HepG2 (cell line): ENCODE results near the gene GUCY1B1. TPM values are rescaled to one million over a fixed set of nuclear protein-coding genes. Genes with fewer than 3 reads are reported as not detected.

Experiments used
- ATAC-seq: fragments of 200-7000 bp; cut with Tn5 transposase; 3 replicates; pipeline ENCODE4 v1.9.1; 2020; ENCODE audit warnings: mild to moderate bottlenecking, moderate library complexity
- BruUV-seq: library from RNA; stranded (reverse); fragments of 400-500 nt; replicated peaks from 2 replicates; lab custom pipeline; 2021; lab: Mats Ljungman, UMichigan
- CTCF ChIA-PET: fragments of 300-600 bp; formaldehyde crosslinking; extraction: SDS; loops from one replicate; lab custom pipeline; 2021; ENCODE audit warnings: low total read pairs, inconsistent platforms, low intra/inter-chr PET ratio; lab: Yijun Ruan, JAX
- POLR2A ChIA-PET: fragments of 350-600 bp; sonication (Branson Sonifier 250); formaldehyde crosslinking; loops from one replicate; lab custom pipeline; 2020; ENCODE audit warnings: antibody characterized with exemption, inconsistent platforms; lab: Yijun Ruan, JAX
- DNase-seq: peaks from one replicate; pipeline ENCODE4 v3.0.0-alpha.2; 2015; ENCODE audit warnings: low spot score
- FAIRE-seq: peaks from 3 replicates; lab custom pipeline; 2011; peaks lifted over from hg19 to GRCh38; lab: Jason Lieb, UNC
- H2AFZ ChIP-seq: one replicate; pipeline ENCODE4 v1.6.1; 2011; ENCODE audit warnings: low read length, inconsistent platforms
- H3K27ac ChIP-seq: fragments of 300-600 bp; 3 replicates; pipeline ENCODE4 v1.8.0; 2011; ENCODE audit warnings: mixed run types, mild to moderate bottlenecking, mixed read lengths, low read length, inconsistent platforms; ENCODE audit not compliant: insufficient read depth; ENCODE audit errors: extremely low read length
- H3K27me3 ChIP-seq, 2 experiments: fragments of 200-600 bp in 1 of 2; 2 replicates in 1 of 2; 3 replicates in 1 of 2; pipeline versions ENCODE4 v1.6.0 to v1.8.0; 2011; ENCODE audit warnings: low read length in 2 of 2, mild to moderate bottlenecking in 2 of 2, moderate library complexity in 2 of 2, inconsistent platforms in 1 of 2; ENCODE audit not compliant: insufficient read depth in 2 of 2, control insufficient read depth in 1 of 2
- H3K36me3 ChIP-seq, 2 experiments: fragments of 200-600 bp in 1 of 2; replicated peaks in 1 of 2; 2 replicates in 1 of 2; 3 replicates in 1 of 2; pipeline versions ENCODE4 v1.5.1 to v1.8.0; 2011; ENCODE audit warnings: low read length in 2 of 2, inconsistent platforms in 1 of 2; ENCODE audit not compliant: insufficient read depth in 2 of 2, control insufficient read depth in 1 of 2
- H3K4me1 ChIP-seq: 2 replicates; pipeline ENCODE4 v1.5.1; 2012; ENCODE audit warnings: low read length, inconsistent platforms; ENCODE audit not compliant: insufficient read depth
- H3K4me2 ChIP-seq: 2 replicates; pipeline ENCODE4 v1.6.0; 2011; ENCODE audit warnings: low read depth, low read length, inconsistent platforms
- H3K4me3 ChIP-seq, 3 experiments: fragments of 200-600 bp in 1 of 3; sonication (generic), shearing (Covaris generic) in 1 of 3; replicated peaks in 1 of 3; 2 replicates each; pipeline ENCODE4 v1.5.1; 2011 to 2016; ENCODE audit warnings: low read length in 3 of 3, inconsistent platforms in 2 of 3, low read depth in 2 of 3, mild to moderate bottlenecking in 2 of 3, control low read depth in 1 of 3, mixed read lengths in 1 of 3; ENCODE audit not compliant: insufficient read depth in 1 of 3
- H3K79me2 ChIP-seq: one replicate; pipeline ENCODE4 v1.6.1; 2011; ENCODE audit warnings: low read length, inconsistent platforms; ENCODE audit not compliant: insufficient read depth
- H3K9ac ChIP-seq: 2 replicates; pipeline ENCODE4 v1.6.0; 2011; ENCODE audit warnings: mild to moderate bottlenecking, low read depth, low read length, inconsistent platforms; ENCODE audit not compliant: insufficient read depth
- H3K9me3 ChIP-seq: 2 replicates; pipeline ENCODE4 v1.5.1; 2012; ENCODE audit warnings: mild to moderate bottlenecking, low read length
- H4K20me1 ChIP-seq: 2 replicates; pipeline ENCODE4 v1.6.0; 2011; ENCODE audit warnings: inconsistent platforms, mild to moderate bottlenecking, low read length, moderate library complexity; ENCODE audit not compliant: insufficient read depth
- ARID4A ChIP-seq: sonication (generic); formaldehyde crosslinking; IDR thresholded peaks from 2 replicates; pipeline ENCODE4 v1.5.0; 2020; ENCODE audit warnings: mild to moderate bottlenecking, missing genetic modification reagents, borderline replicate concordance
- HNF4G ChIP-seq, 2 experiments: sonication (generic) in 1 of 2; formaldehyde crosslinking in 1 of 2; IDR thresholded peaks; 2 replicates each; pipeline versions ENCODE4 v1.4.0 to v1.6.1; 2011 to 2020; ENCODE audit warnings: borderline replicate concordance in 2 of 2, low read depth in 2 of 2, mild to moderate bottlenecking in 2 of 2, low read length in 1 of 2, missing genetic modification reagents in 1 of 2, moderate library complexity in 1 of 2
- LBX2 ChIP-seq: sonication (generic); formaldehyde crosslinking; IDR thresholded peaks from 2 replicates; pipeline ENCODE4 v1.5.0; 2020; ENCODE audit warnings: missing genetic modification reagents, mild to moderate bottlenecking, borderline replicate concordance
- MTF1 ChIP-seq: sonication (generic); formaldehyde crosslinking; IDR thresholded peaks from 2 replicates; pipeline ENCODE4 v1.5.0; 2020; ENCODE audit warnings: missing genetic modification reagents
- RNF2 ChIP-seq: fragments of 450-650 bp; conservative IDR thresholded peaks from 2 replicates; pipeline ENCODE4 v1.6.1; 2016; ENCODE audit warnings: low read depth
- SNAI1 ChIP-seq: sonication (generic); formaldehyde crosslinking; IDR thresholded peaks from 2 replicates; pipeline ENCODE4 v1.5.0; 2020; ENCODE audit warnings: mild to moderate bottlenecking, missing genetic modification reagents, borderline replicate concordance
- WGBS: methylation state at CpG from one replicate; pipeline ENCODE4 v1.1.6; 2017; ENCODE audit warnings: low lambda C conversion rate; 5-methylcytosine and 5-hydroxymethylcytosine counted together
- in situ Hi-C: cut with HindIII; loops from 2 replicates; pipeline ENCODE4 v1.10.0; 2017; ENCODE audit warnings: low pct_unique_long_range_greater_than_20kb; ENCODE audit not compliant: extremely low pct_ligation_motif_present
- intact Hi-C: fragments of 100-400 bp; cut with micrococcal nuclease; formaldehyde crosslinking; loops from one replicate; pipeline ENCODE4 v1.10.0; 2022; ENCODE audit not compliant: unreplicated experiment
- polyA plus RNA-seq, 8 experiments: library from polyadenylated mRNA; depleted of rRNA in 3 of 8; stranded (reverse) in 7 of 8; unstranded in 1 of 8; fragments of >200 nt; fragmentation: Illumina TruSeq in 4 of 8; extraction: Trizol in 4 of 8; gene quantifications; 2 replicates each; pipeline versions ENCODE4 v1.2.1 to v1.2.3, GENCODE V29; 2011 to 2016; ENCODE audit warnings: low read depth in 4 of 8, missing spikeins in 1 of 8, mixed read lengths in 1 of 8; ENCODE audit not compliant: insufficient read depth in 1 of 8
- total RNA-seq, 5 experiments: library from RNA; depleted of rRNA; stranded (reverse); fragments of >200 nt; fragmentation: Illumina TruSeq; extraction: Trizol; gene quantifications; 2 replicates each; pipeline ENCODE4 v1.2.3, GENCODE V29; 2016; ENCODE audit warnings: low read depth in 1 of 5

The GUCY1B1 gene
- total and polyA plus RNA-seq, 2 of the 13 experiments (the other 11 are each of a cell fraction or from before 2014, with no cell fraction given): not detected

DNA sequence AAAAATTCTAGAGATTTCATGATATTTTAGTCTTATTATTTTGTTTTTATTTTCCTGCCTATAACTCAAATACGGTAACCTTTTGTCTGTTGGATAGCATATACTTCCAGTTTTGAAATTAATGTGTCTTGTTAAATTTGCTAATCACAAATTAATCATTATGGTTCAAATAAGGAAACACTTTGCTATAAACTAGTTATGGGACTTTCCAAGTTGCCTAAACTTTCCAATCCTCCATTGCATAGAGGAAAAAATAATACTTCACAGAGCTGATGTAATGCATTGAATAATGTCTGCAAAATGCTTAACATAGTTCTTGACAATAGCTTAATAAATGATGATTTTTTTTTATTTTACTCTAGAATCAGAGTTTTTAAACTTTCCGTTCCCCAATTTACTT is 4.7 kb downstream of the GUCY1B1 start:
- DNase-seq: no peak
- Histone ChIP-seq H3K4me1 (no peaks in the 10 kb centered on the region), H3K27ac (no peak overlapping the region), H3K36me3 (no peaks in the 10 kb centered on the region), H3K4me2 (no peak overlapping the region), H3K9me3 (no peaks in the 10 kb centered on the region), H3K79me2 (no peaks in the 10 kb centered on the region), H4K20me1 (no peaks in the 10 kb centered on the region), H3K4me3 (no peak overlapping the region), H3K27me3 (no peaks in the 10 kb centered on the region), H3K9ac (no peak overlapping the region), H2AFZ (no peak overlapping the region)
- 1% methylated on average over 2 of the region's 2 CpGs for WGBS
- CTCF ChIA-PET: no interaction called here
- ATAC-seq: no peak
- BruUV-seq: no TSS peak
- TF ChIP-seq SNAI1 (no peak), LBX2 (no peak), RNF2 (no peak), HNF4G (IDR thresholded peaks at IDR 0.05; ENCODE audit: borderline replicate concordance, low read depth, low read length) (no peak), HNF4G (CRISPR knock-in tag; IDR thresholded peaks at IDR 0.05; ENCODE audit: borderline replicate concordance, low read depth) (no peak), ARID4A (CRISPR knock-in tag) (no peak), MTF1 (CRISPR knock-in tag) (no peak)
- in situ Hi-C loops (no loop called here), intact Hi-C loops (no loop called here)
- FAIRE-seq: no peak
- POLR2A ChIA-PET: no interaction called here
